G401 (cell line): ENCODE results near the gene PLXNB1. TPM values are rescaled to one million over a fixed set of nuclear protein-coding genes. Genes with fewer than 3 reads are reported as not detected.
"Not testable (repeated sequence)": the region's sequence is repeated elsewhere in the genome, so short reads cannot be mapped to it uniquely, and the experiment has no call there.

Experiments used
- DNase-seq: peaks from one replicate; pipeline ENCODE4 v3.0.0-alpha.2; 2015; ENCODE audit warnings: low spot score
- in situ Hi-C: cut with HindIII; loops from 2 replicates; pipeline ENCODE4 v1.10.0; 2016; ENCODE audit warnings: low sequenced_read_pairs, mixed read lengths
- total RNA-seq: library from RNA; depleted of rRNA; stranded (reverse); fragments of >200 nt; shearing (Covaris generic); gene quantifications from 2 replicates; pipeline ENCODE4 v1.2.3, GENCODE V29; 2014; rRNA removed

Gene PLXNB1
- total RNA-seq: 10.7 and 23.5 TPM in 2 replicates

DNA sequence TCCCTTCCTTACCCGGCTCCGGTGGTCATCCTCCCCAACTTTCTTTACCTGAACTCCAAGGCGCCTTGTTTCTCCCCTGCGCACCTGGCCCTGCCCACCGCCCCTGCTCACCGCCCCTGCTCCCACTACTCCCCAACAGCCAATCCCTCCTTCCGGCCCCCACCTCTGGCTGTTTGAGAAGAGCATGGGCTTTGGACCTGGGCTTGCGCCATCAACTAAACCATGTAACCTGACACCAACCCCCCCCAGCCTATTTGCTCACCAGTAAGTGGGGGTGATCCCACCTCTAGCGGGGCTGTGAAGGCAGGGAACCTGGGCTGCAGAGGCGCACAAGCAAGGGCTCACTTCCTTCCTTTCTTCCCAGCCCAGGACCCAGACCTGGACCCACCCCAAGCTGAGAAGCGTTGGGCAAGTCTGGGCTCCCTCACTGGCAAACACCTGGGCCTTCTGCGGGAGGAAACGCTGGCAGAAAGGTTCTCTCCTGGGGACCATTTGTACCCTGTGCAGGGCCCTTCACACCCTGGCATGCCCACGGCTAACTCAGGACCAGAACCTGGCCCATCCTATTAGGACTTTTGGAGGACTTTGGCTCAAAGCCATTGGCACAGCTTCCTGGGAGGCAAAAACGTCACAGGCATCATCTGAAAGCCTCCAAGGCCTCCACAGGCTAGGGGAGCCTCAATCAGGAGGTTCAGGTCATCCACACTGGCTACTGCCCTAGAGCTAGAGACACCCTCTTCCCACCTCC is at the start of gene PLXNB1:
PLXNB1 (minus strand) TSS at position 127 of the 748 bp plus-strand sequence. CDS start 5,475 bp downstream, outside the sequence.
- DNase-seq: no peak
- in situ Hi-C loops: no loop called here

- in situ Hi-C loops: no loop called here
Measured at GRCh38 chr3:48478626-48479555, 49.0 kb upstream of the PLXNB1 start.

GRCh38 chr3:48477959-48478520 is 48.2 kb upstream of the PLXNB1 start:
- DNase-seq: no peak
- in situ Hi-C loops: no loop called here

More at GRCh38 chr3:48478626-48479555, 49.0 kb upstream of the PLXNB1 start:
- DNase-seq: no peak

- DNase-seq: no peak
- in situ Hi-C loops: no loop called here
Measured at GRCh38 chr3:48476426-48477053, 46.7 kb upstream of the PLXNB1 start.

DNA sequence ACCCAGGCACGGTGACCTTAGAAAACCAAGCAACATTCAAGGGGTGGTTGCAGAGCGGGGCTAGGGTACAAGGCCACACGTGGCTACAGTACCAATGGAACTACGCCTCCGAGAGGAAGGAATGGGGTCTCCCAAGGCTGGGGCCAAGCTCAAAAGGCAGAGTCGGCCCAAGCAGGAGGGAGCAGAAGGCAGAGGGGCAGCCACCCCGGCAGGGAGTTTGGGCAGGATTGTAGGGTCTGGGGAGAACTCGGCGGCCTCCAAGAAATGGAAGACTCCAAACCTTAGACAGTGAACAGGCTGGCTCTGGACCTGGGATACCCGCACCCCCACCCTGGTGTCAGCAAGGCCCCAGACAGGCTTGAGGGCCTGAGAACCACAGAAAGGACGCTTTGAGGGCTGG is 45.3 kb upstream of the PLXNB1 start:
- no peak for DNase-seq
- in situ Hi-C loops: no loop called here

DNA sequence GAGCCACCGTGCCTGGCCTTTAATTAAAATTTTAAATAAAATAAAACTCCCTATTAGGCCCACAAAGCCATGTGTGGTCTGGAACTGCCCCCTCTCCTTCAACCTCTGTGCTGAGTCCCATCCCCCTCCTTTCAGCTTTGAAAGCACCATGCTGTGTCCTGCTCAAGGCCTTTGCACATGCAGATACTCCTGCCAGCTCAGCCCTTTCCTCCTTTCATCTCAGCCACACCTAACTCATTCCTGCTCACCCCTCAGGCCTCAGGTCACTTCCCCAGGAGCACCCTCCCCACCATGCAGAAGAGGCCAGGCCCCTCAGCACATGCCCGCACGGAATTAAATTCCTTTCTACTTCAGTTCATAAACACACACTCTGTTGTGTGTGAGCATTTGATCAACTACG is 44.7 kb upstream of the PLXNB1 start:
- in situ Hi-C loops: no loop called here
- no peak for DNase-seq

- in situ Hi-C loops, DNase-seq: not testable (repeated sequence)
Measured at GRCh38 chr3:48474031-48474430, 44.1 kb upstream of the PLXNB1 start.

DNA sequence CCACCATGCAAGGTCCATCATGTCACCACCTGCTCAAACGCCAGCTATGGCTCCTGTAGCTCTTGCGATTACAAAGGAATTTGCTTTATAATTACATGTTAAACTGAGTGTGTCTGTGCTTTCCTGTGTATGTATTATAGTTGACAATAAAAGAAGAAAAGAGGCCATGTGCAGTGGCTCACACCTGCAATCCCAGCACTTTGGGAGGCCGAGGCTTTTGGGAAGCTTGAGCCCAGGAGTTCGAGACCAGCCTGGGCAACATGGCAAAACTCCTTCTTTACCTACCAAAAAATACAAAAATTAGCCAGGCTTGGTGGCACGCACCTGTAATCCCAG is 43.7 kb upstream of the PLXNB1 start:
- in situ Hi-C loops: no loop called here
- no peak for DNase-seq

DNA sequence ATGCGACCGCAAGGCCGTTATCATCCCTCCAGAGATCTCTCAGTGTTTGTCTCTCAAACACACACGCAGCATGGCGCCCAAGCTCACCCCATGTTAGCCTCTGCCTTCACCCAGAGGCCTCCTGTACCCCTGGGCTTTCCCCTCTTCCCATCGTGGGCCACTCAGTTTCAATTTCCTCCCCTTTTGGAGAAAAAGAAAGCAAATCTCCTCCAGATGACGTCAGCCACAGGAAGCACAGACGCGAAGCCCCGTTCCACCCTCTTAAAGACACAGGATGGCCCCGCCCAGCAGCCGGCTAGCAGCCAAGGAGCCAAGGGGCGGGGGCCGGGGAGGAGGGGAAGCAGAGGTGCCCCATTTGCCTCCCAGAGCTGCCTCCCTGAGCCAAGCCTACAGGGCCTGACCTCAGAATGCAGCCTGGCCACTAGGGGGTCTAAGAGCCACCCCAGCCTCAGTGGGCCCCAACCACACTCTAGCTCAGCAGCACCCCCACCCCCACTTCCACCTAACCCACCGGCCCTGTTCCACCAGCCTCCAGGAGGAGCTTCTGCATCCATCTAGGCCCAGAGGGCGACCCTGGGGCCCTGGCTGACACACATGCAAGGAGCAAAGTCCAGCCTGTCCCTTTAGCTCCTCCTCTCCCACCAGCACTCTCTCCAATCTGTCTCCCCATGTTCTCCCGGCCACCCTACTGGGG is 43.2 kb upstream of the PLXNB1 start:
- peak; percentile 91 for DNase-seq
- in situ Hi-C loops: no loop called here

DNA sequence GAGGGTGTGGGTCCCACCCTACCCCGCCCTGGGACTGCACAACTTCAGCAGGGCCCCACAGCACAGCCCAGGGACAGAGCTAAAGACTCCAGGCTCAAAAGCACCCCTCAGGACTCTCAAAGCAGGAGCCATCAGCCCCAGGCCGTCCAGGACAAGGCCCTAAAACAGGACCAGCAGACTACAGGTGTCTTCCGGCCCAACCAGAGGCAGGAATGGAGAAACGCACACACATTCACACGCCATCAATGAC is 42.7 kb upstream of the PLXNB1 start:
- in situ Hi-C loops: no loop called here
- DNase-seq: no peak

DNA sequence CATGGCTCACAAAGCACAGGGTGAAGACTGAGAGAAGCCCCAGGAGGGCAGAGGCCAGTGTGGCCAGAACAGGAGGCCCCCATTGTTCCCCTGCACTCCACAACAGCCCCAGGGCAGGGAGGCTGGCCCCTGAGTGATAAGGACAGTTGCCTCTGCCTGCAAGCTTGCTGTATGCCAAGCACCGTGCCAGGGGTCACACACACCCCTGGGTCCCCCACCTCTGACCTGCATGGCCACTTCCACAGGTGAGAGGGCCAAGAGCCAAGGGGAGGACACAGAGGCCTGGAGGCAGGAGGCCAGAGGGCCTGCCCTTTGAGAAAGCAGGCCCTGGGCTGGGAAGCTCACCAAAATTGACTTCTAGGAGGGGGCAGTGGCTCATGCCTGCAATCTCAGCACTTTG is 40.4 kb upstream of the PLXNB1 start:
- no peak for DNase-seq
- in situ Hi-C loops: no loop called here

DNA sequence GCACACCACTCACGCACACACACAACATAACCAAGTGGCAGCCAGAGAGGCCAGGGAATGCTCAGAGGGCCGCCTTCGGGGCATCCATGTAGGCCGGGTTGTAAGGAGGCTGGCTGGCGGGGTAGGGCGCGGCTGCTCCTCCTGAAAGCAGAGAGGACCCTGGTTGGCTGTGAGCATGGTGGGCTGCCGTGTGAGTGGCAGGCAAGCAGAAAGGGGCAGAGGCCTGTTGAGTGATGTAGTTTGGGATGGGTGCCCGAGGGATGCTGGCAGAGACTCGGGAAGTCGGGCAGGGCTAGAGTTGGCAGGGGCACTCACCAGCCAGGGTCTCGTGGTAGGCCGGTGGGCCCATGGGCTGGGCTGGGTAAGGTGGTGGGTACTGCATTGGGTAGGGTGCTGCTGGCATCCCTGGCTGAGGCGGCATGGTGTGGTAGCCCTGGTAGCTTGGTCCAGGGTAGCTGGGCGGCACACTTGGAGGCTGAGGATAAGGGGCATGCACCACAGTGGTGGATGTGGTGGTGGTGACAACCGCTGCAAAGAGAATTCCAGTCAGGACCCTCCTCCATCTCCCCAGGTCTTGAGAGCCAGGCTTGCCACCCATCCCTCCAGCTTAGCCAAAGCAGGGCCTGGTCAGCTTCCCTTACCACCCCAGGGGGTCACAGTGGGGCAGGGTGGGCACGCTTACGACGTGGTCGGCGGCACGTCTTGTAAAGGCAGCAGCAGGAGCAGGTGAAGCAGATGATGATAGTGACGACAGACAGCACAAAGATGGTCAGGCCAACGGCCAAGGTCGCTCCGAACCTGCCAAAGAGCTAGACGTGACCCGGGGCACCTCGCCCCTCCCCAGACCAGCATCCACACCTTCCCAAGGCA is 39.4 kb upstream of the PLXNB1 start:
- peak; percentile 40 for DNase-seq
- in situ Hi-C loops: no loop called here

- in situ Hi-C loops: no loop called here
- peak; percentile 38 for DNase-seq
Measured at GRCh38 chr3:48468329-48468731, 38.4 kb upstream of the PLXNB1 start.

DNA sequence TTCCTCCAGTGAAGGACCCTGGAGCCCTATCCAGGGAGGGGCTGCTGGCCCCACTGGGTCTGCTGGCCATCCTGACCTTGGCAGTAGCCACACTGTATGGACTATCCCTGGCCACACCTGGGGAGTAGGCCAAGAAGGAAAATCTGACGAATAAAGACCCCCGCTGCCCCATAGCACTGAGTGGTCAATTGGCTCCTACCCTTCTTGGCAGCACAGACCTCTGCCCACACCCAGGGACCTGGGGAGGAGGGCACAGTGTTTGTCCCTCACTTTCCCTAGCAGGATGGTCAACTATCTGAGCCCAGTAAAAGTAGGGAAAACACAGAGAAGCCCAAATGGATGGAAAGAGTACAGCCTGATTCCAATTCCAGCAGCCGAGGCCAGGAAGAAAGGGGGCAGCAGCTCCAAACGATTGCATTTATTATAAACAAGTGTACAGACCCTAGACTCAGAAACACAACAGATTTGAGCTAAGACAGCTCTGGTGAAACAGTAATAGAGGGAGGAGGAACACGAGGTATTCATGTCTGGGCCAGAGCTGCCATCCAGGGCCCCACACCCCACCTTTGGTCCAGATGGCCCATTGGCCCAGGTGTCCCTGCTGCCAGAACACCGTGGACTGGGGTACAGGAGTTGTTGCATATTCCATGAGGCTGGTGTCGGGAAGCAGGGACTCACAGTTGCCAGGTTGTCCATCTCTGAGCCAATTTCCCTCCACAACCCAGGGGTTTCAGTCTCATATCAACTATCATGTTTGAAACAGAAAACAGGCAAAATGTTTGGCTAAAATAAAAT is 37.8 kb upstream of the PLXNB1 start:
- in situ Hi-C loops: no loop called here
- DNase-seq: peak; percentile 90

- in situ Hi-C loops: no loop called here
- DNase-seq: no peak
Measured at GRCh38 chr3:48467110-48467454, 37.2 kb upstream of the PLXNB1 start.

DNA sequence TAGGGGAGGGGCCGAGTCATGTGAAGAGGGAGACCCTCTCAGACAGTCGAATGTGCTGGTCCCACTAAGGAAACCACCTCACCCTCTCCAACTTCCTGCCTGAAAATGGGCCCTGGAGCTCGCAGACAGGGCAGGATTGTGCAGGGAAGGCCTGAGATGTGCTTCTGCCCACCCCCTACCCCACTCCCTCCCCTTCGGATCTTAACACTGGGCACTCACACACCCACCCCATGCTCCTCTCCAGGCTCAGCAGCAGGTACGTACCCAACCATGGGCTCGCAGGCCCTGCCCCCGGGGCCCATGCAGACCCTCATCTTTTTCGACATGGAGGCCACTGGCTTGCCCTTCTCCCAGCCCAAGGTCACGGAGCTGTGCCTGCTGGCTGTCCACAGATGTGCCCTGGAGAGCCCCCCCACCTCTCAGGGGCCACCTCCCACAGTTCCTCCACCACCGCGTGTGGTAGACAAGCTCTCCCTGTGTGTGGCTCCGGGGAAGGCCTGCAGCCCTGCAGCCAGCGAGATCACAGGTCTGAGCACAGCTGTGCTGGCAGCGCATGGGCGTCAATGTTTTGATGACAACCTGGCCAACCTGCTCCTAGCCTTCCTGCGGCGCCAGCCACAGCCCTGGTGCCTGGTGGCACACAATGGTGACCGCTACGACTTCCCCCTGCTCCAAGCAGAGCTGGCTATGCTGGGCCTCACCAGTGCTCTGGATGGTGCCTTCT is 36.7 kb upstream of the PLXNB1 start:
- DNase-seq: no peak
- in situ Hi-C loops: no loop called here
